Measurements from ENCODE around the gene STAB2. TPM values are rescaled to one million over a fixed set of nuclear protein-coding genes. Genes with fewer than 3 reads are reported as not detected.

STAB2 gene
- total and polyA plus RNA-seq, 2 of the 8 experiments (the other 6 are each of a cell fraction or from before 2014, with no cell fraction given), result not detected

GRCh38 chr12:103808239-103808880 lies 221.3 kb downstream of the STAB2 start (continued):
- TF ChIP-seq TAF1 (IDR thresholded peaks at IDR 0.05; ENCODE audit: low read depth, low read length), result no peak
